Liver (tissue), 9 donors: ENCODE data around the gene UBE2V1. TPM values are rescaled to one million over a fixed set of nuclear protein-coding genes. Genes with fewer than 3 reads are reported as not detected.
A peak's percentile ranks its signal among the peaks of the same experiment; 100 is the strongest.

ENCODE experiments used
- DNase-seq: peaks from one replicate; pipeline ENCODE4 v3.0.0-alpha.2; 2017; ENCODE audit warnings: low spot score
- H3K27ac ChIP-seq, 2 donors: one replicate each; pipeline ENCODE4 v1.7.0; 2013; ENCODE audit warnings: inconsistent platforms in 2 of 2, low read length in 2 of 2, control low read depth in 1 of 2, low read depth in 1 of 2, mild to moderate bottlenecking in 1 of 2
- H3K27me3 ChIP-seq, 4 donors: one replicate each; pipeline versions ENCODE4 v1.6.1 to v1.7.0; 2013; ENCODE audit warnings: low read length in 3 of 4, inconsistent platforms in 1 of 4, mild to moderate bottlenecking in 1 of 4, moderate library complexity in 1 of 4; ENCODE audit not compliant: control insufficient read depth in 4 of 4, insufficient read depth in 4 of 4
- H3K36me3 ChIP-seq, 4 donors: one replicate each; pipeline versions ENCODE4 v1.6.1 to v1.7.0; 2013; ENCODE audit warnings: low read length in 3 of 4, mild to moderate bottlenecking in 3 of 4, low read depth in 1 of 4, moderate library complexity in 1 of 4; ENCODE audit not compliant: control insufficient read depth in 4 of 4, insufficient read depth in 3 of 4
- H3K4me1 ChIP-seq, 4 donors: one replicate each; pipeline versions ENCODE4 v1.6.1 to v1.7.0; 2013; ENCODE audit warnings: low read length in 3 of 4, mild to moderate bottlenecking in 3 of 4, moderate library complexity in 1 of 4; ENCODE audit not compliant: control insufficient read depth in 4 of 4, insufficient read depth in 4 of 4
- H3K4me3 ChIP-seq, 3 donors: one replicate each; pipeline versions ENCODE4 v1.6.1 to v1.7.0; 2013; ENCODE audit warnings: low read length in 3 of 3, control low read depth in 1 of 3, low read depth in 1 of 3, mild to moderate bottlenecking in 1 of 3
- H3K9ac ChIP-seq, 2 donors: one replicate each; pipeline ENCODE4 v1.7.0; 2013; ENCODE audit warnings: low read length in 2 of 2, mild to moderate bottlenecking in 2 of 2, moderate library complexity in 2 of 2, control low read depth in 1 of 2, low read depth in 1 of 2
- H3K9me3 ChIP-seq, 4 donors: one replicate each; pipeline versions ENCODE4 v1.6.1 to v1.7.0; 2013; ENCODE audit warnings: low read length in 3 of 4; ENCODE audit not compliant: control insufficient read depth in 4 of 4
- ATF3 ChIP-seq: IDR thresholded peaks from 2 replicates; pipeline ENCODE4 v1.6.1; 2016; ENCODE audit warnings: antibody characterized with exemption
- CTCF ChIP-seq: fragments of 150-350 bp; IDR thresholded peaks from 2 replicates; pipeline ENCODE4 v1.5.1; 2017; ENCODE audit warnings: improper control_type of control experiment, low read depth, low read length; ENCODE audit not compliant: missing input control
- FOXA1 ChIP-seq: IDR thresholded peaks from 2 replicates; pipeline ENCODE4 v1.6.1; 2016; ENCODE audit warnings: antibody characterized with exemption
- FOXA2 ChIP-seq: IDR thresholded peaks from 2 replicates; pipeline ENCODE4 v1.6.1; 2016; ENCODE audit warnings: antibody characterized with exemption
- GABPA ChIP-seq, 2 donors: IDR thresholded peaks in 1 of 2; conservative IDR thresholded peaks in 1 of 2; 2 replicates each; pipeline ENCODE4 v1.6.1; 2016; ENCODE audit warnings: antibody characterized with exemption in 2 of 2, mild to moderate bottlenecking in 1 of 2, moderate library complexity in 1 of 2
- HNF4A ChIP-seq, 2 donors: conservative IDR thresholded peaks; 2 replicates each; pipeline ENCODE4 v1.6.1; 2016; ENCODE audit warnings: antibody characterized with exemption in 2 of 2, mild to moderate bottlenecking in 2 of 2
- HNF4G ChIP-seq: IDR thresholded peaks from 2 replicates; pipeline ENCODE4 v1.6.1; 2016; ENCODE audit warnings: antibody characterized with exemption
- JUND ChIP-seq, 2 donors: IDR thresholded peaks; 2 replicates each; pipeline ENCODE4 v1.6.1; 2016; ENCODE audit warnings: antibody characterized with exemption in 2 of 2
- NR2F2 ChIP-seq: IDR thresholded peaks from 2 replicates; pipeline ENCODE4 v1.6.1; 2016; ENCODE audit warnings: antibody characterized with exemption
- RAD21 ChIP-seq, 2 donors: IDR thresholded peaks; 2 replicates each; pipeline ENCODE4 v1.6.1; 2016; ENCODE audit warnings: antibody characterized with exemption in 2 of 2, mild to moderate bottlenecking in 2 of 2
- REST ChIP-seq: IDR thresholded peaks from 2 replicates; pipeline ENCODE4 v1.6.1; 2016; ENCODE audit warnings: antibody characterized with exemption, mild to moderate bottlenecking
- RXRA ChIP-seq, 2 donors: IDR thresholded peaks; 2 replicates each; pipeline ENCODE4 v1.6.1; 2017 to 2018; ENCODE audit warnings: antibody characterized with exemption in 2 of 2, mild to moderate bottlenecking in 1 of 2
- SP1 ChIP-seq: IDR thresholded peaks from 2 replicates; pipeline ENCODE4 v1.6.1; 2018; ENCODE audit warnings: antibody characterized with exemption, mild to moderate bottlenecking
- TAF1 ChIP-seq: conservative IDR thresholded peaks from 2 replicates; pipeline ENCODE4 v1.6.1; 2016; ENCODE audit warnings: antibody characterized with exemption, mild to moderate bottlenecking
- YY1 ChIP-seq: IDR thresholded peaks from 2 replicates; pipeline ENCODE4 v1.6.1; 2016; ENCODE audit warnings: antibody characterized with exemption, mild to moderate bottlenecking
- ZBTB33 ChIP-seq: IDR thresholded peaks from 2 replicates; pipeline ENCODE4 v1.6.1; 2016; ENCODE audit warnings: antibody characterized with exemption
- WGBS: extraction: QIAGEN DNeasy Blood & Tissue Kit; methylation state at CpG from one replicate; pipeline ENCODE4 v1.1.7; 2013; 5-methylcytosine and 5-hydroxymethylcytosine counted together
- polyA plus RNA-seq, 2 donors: library from polyadenylated mRNA; stranded (reverse) in 1 of 2; unstranded in 1 of 2; fragments of 200-250 nt in 1 of 2; fragments of >200 nt in 1 of 2; fragmentation: Nextera tagmentation in 1 of 2; extraction: Ambion mirVana in 1 of 2; gene quantifications; one replicate each; pipeline versions ENCODE4 v1.2.1 to v1.2.3, GENCODE V29; 2013 to 2015
- total RNA-seq, 2 donors: library from RNA; depleted of rRNA; stranded (reverse); fragments of >200 nt; gene quantifications; one replicate each; pipeline ENCODE4 v1.2.3, GENCODE V29; 2014
- donor health status: healthy.
- donor health status: healthy.
- donor health status: healthy.
- donor health status: healthy.
- donor health status: healthy.

The UBE2V1 gene
- total and polyA plus RNA-seq, 4 donors: 27.9 to 53.0 (median 34.2) TPM

- H3K27ac ChIP-seq: no peak overlapping the region
- 13% methylated on average over 48 of the region's 48 CpGs for WGBS
- peak; percentile 99 for TF ChIP-seq CTCF
- TF ChIP-seq YY1: no peak
- TF ChIP-seq HNF4G: no peak
- no peak for TF ChIP-seq ZBTB33
- no peak for TF ChIP-seq REST
- no peak for TF ChIP-seq NR2F2
- TF ChIP-seq ATF3: no peak
- TF ChIP-seq TAF1: no peak
- no peak for TF ChIP-seq FOXA2
- no peak for TF ChIP-seq GABPA (IDR thresholded peaks at IDR 0.05 in 1 of 2, conservative IDR thresholded peaks at IDR 0.05 in 1 of 2)
- peak; percentile 98 to 100 for TF ChIP-seq RAD21 (IDR thresholded peaks at IDR 0.05)
- peak; percentile 38 for TF ChIP-seq FOXA1
Observed at GRCh38 chr20:50071039-50071888, 41.7 kb downstream of the UBE2V1 start.

GRCh38 chr20:50070361-50070760 lies 42.6 kb downstream of the UBE2V1 start:
- no peak for DNase-seq
- TF ChIP-seq NR2F2 (no peak), TAF1 (no peak), YY1 (no peak), CTCF (no peak), RXRA (IDR thresholded peaks at IDR 0.05) (no peak), HNF4A (conservative IDR thresholded peaks at IDR 0.05) (no peak), SP1 (no peak), FOXA1 (no peak), REST (no peak), FOXA2 (no peak), JUND (IDR thresholded peaks at IDR 0.05) (no peak)

More at GRCh38 chr20:50071039-50071888, 41.7 kb downstream of the UBE2V1 start:
- Histone ChIP-seq H3K4me1 (peaks cover 0 to 7% (median 3%) of the 10 kb centered on the region in 4 donors), H3K9me3 (no peaks in the 10 kb centered on the region), H3K27me3 (no peaks in the 10 kb centered on the region), H3K4me3 (peak overlapping the region in 2 of 3 donors; percentile 15 to 34), H3K36me3 (no peaks in the 10 kb centered on the region), H3K9ac (peak overlapping the region in 1 of 2 donors; percentile 7)
- peak; percentile 97 for DNase-seq

More at GRCh38 chr20:50070361-50070760, 42.6 kb downstream of the UBE2V1 start:
- H3K4me3 ChIP-seq: no peak overlapping the region
- H3K9me3 ChIP-seq: no peaks in the 10 kb centered on the region
- H3K4me1 ChIP-seq: peaks cover 0 to 4% (median 2%) of the 10 kb centered on the region in 4 donors
- no peaks in the 10 kb centered on the region for H3K36me3 ChIP-seq
- no peaks in the 10 kb centered on the region for H3K27me3 ChIP-seq
- H3K9ac ChIP-seq: no peak overlapping the region
- 94% methylated on average over 7 of the region's 7 CpGs for WGBS
- no peak overlapping the region for H3K27ac ChIP-seq
